D721Med (cell line): ENCODE results near the gene CDC42SE2.
"Not testable (repeated sequence)": the region's sequence is repeated elsewhere in the genome, so short reads cannot be mapped to it uniquely, and the experiment has no call there.

Source experiments
- DNase-seq: peaks from one replicate; pipeline ENCODE4 v3.0.0; 2011; ENCODE audit warnings: low spot score; ENCODE audit not compliant: insufficient read length
- FAIRE-seq: peaks from 2 replicates; lab custom pipeline; 2011; peaks lifted over from hg19 to GRCh38; lab: Jason Lieb, UNC
- CTCF ChIP-seq: IDR thresholded peaks from 2 replicates; pipeline ENCODE4 v1.5.1; 2012; ENCODE audit warnings: mild to moderate bottlenecking, control low read depth; ENCODE audit not compliant: insufficient read depth; ENCODE audit errors: missing control alignments

Gene CDC42SE2

GRCh38 chr5:131377346-131377745 lies 113.5 kb downstream of the CDC42SE2 start:
- no peak for DNase-seq
- FAIRE-seq: no peak
- TF ChIP-seq CTCF: no peak

- DNase-seq (no peak), FAIRE-seq (no peak)
- no peak for TF ChIP-seq CTCF
Observed at GRCh38 chr5:131377785-131378325, 114.0 kb downstream of the CDC42SE2 start.

GRCh38 chr5:131378721-131379541 lies 115.1 kb downstream of the CDC42SE2 start:
- TF ChIP-seq CTCF: no peak
- DNase-seq (no peak), FAIRE-seq (no peak)

GRCh38 chr5:131379723-131380122 lies 115.9 kb downstream of the CDC42SE2 start:
- DNase-seq (no peak), FAIRE-seq (no peak)
- no peak for TF ChIP-seq CTCF

GRCh38 chr5:131380238-131380637 lies 116.4 kb downstream of the CDC42SE2 start:
- DNase-seq, FAIRE-seq: not testable (repeated sequence)

- DNase-seq: no peak
- no peak for FAIRE-seq
- no peak for TF ChIP-seq CTCF
Observed at GRCh38 chr5:131381021-131381420, 117.2 kb downstream of the CDC42SE2 start.

- FAIRE-seq: no peak
- no peak for DNase-seq
- no peak for TF ChIP-seq CTCF
Observed at GRCh38 chr5:131381777-131382176, 117.9 kb downstream of the CDC42SE2 start.
